NCI-H2081 (cell line): ENCODE data around the gene HECW1.

Experiments used
- DNase-seq, 2 experiments: peaks; one replicate each; lab custom pipeline; 2025; lab: John Stamatoyannopoulos, UW

HECW1 gene

GRCh38 chr7:43265139-43265538 lies 152.7 kb downstream of the HECW1 start:
- DNase-seq, result no peak

GRCh38 chr7:43273939-43274719 lies 161.7 kb downstream of the HECW1 start:
- DNase-seq, result no peak

GRCh38 chr7:43274752-43275151 lies 162.3 kb downstream of the HECW1 start:
- no peak for DNase-seq

- DNase-seq, result no peak
These were observed 164.1 kb downstream of the HECW1 start for GRCh38 chr7:43276547-43276946.

- no peak for DNase-seq
These were observed 165.7 kb downstream of the HECW1 start for GRCh38 chr7:43278088-43278644.

GRCh38 chr7:43281268-43281667 lies 168.8 kb downstream of the HECW1 start:
- no peak for DNase-seq

DNA sequence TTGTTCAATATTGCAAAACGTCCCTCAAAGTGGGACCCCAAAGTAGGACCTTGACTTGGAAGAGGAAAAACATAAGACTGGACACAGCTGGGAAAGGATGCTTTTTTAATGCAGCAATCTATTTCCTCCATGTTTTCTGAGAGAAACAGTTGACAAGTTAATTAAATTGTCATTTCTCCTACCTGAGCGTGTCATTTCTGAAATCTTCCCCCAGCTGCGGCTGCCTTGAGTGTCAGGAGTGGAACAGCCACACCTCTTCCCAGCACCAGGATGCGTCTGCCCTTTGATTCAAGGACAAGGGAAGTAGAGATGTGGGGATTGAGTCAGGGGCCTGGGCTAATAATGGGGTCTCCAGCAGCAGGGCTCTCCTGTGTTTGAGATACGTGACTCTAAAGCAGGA lies 171.3 kb downstream of the HECW1 start:
- no peak for DNase-seq

DNA sequence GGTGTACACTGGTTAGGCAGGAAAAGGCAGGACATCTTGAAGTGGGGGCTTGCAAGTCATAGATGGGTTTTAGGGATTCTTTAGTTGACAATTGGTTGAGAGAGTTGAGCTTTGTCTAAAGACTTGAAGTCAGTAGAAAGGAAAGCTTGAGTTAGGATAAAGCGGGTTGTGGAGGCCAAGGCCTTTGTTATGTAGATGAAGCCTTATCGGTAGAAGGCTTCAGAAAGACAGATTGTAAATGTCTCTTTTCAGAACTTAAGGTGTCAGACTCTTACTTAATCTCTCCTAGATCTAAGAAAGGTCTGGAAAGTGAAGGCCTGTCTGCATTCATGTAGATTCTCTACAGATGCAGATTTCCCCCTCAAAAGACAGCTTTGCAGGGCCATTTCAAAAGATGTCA lies 177.4 kb downstream of the HECW1 start:
- no peak for DNase-seq

GRCh38 chr7:43290978-43291377 lies 178.5 kb downstream of the HECW1 start:
- no peak for DNase-seq

- no peak for DNase-seq
These were observed 179.3 kb downstream of the HECW1 start for GRCh38 chr7:43291789-43292188.

DNA sequence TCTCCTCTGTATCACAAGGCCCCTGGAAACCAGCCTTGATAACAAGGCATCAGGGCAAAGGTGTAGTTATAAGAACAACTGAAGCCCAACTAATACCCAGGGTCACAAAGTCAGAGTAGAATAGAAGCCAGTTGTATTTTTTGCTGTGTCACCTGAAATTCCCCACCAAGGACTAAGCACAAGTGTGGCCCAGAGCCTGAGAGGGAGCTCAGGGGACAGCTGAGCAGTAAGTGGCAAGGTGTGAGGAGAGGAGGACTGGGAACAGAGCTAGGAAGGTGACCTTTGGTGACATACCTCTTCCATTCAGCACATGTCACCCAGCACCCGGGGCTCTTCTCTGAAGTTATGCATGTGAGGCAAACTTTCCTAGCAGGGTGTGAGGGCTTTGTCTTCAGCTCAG lies 179.9 kb downstream of the HECW1 start:
- no peak for DNase-seq

DNA sequence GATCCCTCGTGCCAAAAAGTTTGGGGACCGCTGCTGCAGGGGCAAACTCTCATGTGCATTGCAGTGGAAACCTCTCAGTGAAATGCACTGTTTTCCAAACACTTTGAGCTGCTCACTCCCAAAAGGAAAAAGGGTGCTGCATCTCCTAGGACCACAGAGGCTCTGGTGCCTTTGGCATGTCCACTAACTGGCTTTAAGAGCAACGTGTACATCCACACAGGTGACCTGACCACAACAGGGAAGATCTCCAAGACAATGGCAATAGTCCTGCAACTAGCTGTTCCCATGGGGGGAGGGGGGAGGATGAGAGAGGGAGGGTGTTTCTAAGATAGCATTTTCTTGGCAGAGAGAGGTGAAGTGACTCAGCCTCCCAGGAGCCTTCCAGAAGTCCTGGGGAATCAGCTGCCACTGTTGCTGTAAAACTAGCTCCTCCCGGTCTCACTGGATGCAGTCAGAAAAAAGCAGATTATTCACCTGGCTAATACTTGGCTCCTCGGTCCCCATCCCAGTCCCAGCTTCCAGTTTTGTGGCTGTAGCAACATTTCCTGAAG lies 181.7 kb downstream of the HECW1 start:
- DNase-seq, result no peak

DNA sequence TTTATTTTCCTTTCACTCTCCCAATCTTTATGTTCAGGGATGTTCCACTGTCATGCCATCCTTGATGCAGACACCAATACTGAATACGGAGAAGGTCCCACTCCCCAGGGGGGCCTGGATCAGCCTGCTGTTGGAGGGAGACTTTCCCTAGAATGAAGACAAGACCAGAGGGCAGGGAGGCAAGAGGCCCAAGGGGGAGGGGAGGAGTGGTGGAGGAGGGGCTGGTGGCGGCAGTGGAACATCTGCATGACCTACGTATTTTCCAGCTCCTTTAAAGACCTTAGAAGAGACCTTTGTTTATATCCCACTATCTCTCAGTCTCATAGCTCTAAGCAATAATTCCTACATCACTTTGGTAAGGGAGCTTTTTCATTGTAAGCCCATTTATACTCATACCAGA lies 183.0 kb downstream of the HECW1 start:
- DNase-seq, result no peak

- no peak for DNase-seq
These were observed 183.9 kb downstream of the HECW1 start for GRCh38 chr7:43296306-43296705.

DNA sequence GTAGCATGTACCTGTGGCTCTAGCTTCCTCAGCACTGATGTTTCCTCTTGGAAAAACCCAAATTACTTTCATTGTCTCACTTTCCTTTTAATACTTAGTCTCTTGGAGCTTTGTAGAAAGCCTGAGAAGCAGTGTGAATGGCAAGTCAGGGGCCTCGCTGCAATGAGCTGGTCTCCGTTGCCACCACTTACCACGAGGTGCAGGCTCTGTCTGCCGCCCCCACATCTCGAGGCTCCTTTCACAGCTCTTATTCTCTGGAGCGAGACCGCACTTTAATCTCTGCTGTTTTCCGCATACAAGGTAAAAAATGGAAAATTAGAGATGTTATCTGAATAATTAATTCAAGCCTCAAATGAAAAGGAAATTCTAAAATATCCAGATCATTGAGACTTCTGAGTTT lies 186.2 kb downstream of the HECW1 start:
- DNase-seq, result no peak

DNA sequence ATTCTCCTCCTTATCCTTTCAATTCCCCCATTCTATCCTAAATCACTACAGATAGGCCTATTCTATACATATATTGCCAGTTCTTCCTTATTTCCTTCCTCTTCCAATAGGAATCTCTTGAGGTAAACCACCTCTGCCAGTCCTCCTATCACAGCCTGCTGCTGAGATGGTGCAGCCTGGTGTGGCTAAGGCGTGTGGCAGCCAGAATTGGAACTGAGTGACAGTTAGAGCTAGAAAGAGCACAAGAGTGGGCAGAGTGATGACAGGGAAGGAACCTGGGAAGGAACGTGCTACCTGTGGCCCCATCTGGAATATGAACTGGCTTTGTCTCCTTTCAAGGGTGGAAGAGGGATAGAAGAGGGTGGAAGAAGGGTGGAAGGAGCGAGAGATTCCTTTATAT lies 187.7 kb downstream of the HECW1 start:
- no peak for DNase-seq

DNA sequence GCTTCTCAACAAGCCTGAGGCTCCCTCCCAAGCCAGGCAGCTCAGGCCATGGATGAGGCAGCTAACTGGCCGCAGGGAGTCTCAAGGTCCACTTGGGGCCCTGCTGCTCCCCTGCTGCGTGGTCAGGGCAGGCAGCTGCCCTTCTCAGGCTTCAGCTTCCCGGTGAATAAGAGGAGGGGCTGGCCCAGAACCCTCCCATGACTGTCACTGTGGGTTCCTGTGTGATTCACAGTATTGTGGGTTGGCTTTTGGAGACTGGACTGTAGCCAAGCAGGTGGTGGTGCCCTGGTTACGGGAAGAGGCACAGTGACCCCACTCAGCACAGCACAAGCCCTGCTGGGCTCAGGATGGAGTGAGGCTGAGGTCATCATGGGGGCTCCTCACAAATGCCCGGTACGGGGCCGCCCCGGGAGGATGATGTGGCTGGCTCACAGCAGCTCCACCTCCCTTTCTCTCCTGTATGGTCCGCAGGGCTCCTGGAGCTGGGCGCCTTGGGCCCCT lies 189.8 kb downstream of the HECW1 start:
- DNase-seq, result no peak

- no peak for DNase-seq
These were observed 190.5 kb downstream of the HECW1 start for GRCh38 chr7:43302773-43303460.

- no peak for DNase-seq
These were observed 191.3 kb downstream of the HECW1 start for GRCh38 chr7:43303740-43304241.

GRCh38 chr7:43306404-43306803 lies 194.0 kb downstream of the HECW1 start:
- DNase-seq, result no peak

DNA sequence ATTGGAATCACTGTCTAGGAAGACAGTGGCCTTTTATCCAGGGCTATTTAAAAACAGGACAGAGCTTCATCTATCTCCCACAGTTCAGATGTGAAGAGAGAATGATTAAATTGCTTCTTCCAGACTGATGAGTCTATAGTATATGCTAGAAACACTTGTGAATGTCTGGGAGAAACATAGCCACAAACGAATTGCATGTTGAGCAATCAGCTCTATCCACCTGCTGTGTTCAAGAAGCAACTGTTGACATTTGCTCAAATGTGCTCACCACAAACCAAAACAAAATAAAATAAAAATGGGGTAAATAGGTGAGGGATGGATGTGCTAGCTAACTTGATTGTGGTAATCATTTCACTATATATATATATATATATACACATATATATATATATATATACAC lies 195.1 kb downstream of the HECW1 start:
- no peak for DNase-seq

DNA sequence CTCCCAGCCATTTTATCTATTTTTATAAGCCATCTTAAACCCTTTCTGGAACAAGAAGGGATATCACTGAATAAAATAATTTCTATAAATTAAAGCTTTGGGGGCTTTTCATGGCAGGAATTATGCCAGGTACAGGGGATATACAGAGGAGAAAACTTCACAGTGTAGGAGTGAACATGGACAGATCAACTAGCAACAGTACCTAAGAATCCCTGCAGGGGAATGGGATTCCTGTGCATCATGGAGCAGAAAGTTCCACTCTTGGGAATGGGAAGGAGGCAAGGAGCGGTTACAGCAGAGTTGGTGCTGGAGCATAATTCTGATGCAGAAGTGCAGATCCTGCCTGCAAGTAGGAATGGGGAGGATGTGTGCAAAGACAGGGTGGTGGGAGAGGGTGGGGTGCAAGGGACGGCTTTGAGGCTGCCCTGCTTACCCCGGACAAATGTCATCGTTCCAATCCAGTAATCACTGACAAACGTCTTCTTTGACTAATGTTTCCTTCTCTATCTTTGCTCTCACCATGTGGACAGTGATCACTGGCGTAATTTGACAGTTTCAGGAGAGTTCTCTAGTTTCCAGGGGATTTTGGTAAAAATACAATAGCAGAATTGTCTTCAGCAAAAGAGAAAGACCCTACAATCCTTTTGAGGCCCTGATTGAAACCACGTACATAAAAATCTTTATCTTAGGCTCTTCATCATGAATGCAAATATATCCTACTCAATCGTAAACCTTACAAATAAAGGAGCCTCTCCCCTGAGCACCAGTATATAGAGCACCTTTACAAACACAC lies 196.7 kb downstream of the HECW1 start:
- DNase-seq, result no peak
